CD4-positive, alpha-beta T cell treated with Interferon alpha-2 for 1 hour (primary cell): ENCODE results near the gene SESN1.
A peak's percentile ranks its signal among the peaks of the same experiment; 100 is the strongest.

Experiments
- DNase-seq, 2 donors: peaks; one replicate each; pipeline ENCODE4 v3.0.0-alpha.2; 2020 to 2022

The SESN1 gene

GRCh38 chr6:108955329-108955949 lies 139.2 kb downstream of the SESN1 start:
- DNase-seq, result no peak

GRCh38 chr6:108953681-108954080 lies 141.0 kb downstream of the SESN1 start:
- DNase-seq, result no peak

GRCh38 chr6:108952776-108953486 lies 141.7 kb downstream of the SESN1 start:
- no peak for DNase-seq

GRCh38 chr6:108951351-108951953 lies 143.2 kb downstream of the SESN1 start:
- no peak for DNase-seq

GRCh38 chr6:108948181-108948661 lies 146.4 kb downstream of the SESN1 start:
- no peak for DNase-seq

- no peak for DNase-seq
Measured at GRCh38 chr6:108947114-108947854, 147.4 kb downstream of the SESN1 start.

GRCh38 chr6:108946695-108947094 lies 148.0 kb downstream of the SESN1 start:
- no peak for DNase-seq

GRCh38 chr6:108945681-108946159 lies 148.9 kb downstream of the SESN1 start:
- no peak for DNase-seq

- DNase-seq, result no peak
Measured at GRCh38 chr6:108944707-108945680, 149.7 kb downstream of the SESN1 start.

- DNase-seq, result no peak
Measured at GRCh38 chr6:108944071-108944470, 150.6 kb downstream of the SESN1 start.

- peak; percentile 63 to 81 for DNase-seq
Measured at GRCh38 chr6:108942556-108943492, 151.8 kb downstream of the SESN1 start.

GRCh38 chr6:108941859-108942258 lies 152.8 kb downstream of the SESN1 start:
- no peak for DNase-seq

GRCh38 chr6:108941281-108941680 lies 153.4 kb downstream of the SESN1 start:
- no peak for DNase-seq

GRCh38 chr6:108940741-108941140 lies 153.9 kb downstream of the SESN1 start:
- no peak for DNase-seq

- no peak for DNase-seq
Measured at GRCh38 chr6:108937170-108937569, 157.5 kb downstream of the SESN1 start.
